Activated CD8-positive, alpha-beta memory T cell treated with anti-CD3 and anti-CD28 coated beads for 4 hours (primary cell): ENCODE measurements around the gene DGKB.

Experiments
- DNase-seq, 2 donors: peaks; one replicate each; pipeline ENCODE4 v3.0.0-alpha.2; 2020; ENCODE audit warnings: low read depth in 2 of 2

Gene DGKB

DNA sequence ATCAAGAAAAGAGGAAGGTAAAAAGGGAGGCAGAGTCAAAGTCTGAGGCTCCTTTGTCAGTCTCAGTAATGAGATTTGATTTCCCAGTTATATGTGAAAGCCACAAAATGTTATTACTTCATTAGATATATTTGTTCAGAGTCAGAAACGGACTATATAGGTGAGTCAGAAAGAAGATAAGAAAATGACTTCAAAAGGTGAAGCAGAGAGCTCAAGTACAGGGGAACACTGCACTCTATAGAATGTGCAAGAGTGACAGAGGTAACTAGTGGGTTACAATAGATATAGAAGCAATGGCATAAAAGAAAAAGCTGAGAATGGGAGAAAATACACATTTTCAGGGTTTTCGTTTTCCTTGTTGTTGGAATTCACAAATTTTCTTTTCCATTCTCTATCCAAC, 43.3 kb downstream of the DGKB start:
- no peak for DNase-seq

DNA sequence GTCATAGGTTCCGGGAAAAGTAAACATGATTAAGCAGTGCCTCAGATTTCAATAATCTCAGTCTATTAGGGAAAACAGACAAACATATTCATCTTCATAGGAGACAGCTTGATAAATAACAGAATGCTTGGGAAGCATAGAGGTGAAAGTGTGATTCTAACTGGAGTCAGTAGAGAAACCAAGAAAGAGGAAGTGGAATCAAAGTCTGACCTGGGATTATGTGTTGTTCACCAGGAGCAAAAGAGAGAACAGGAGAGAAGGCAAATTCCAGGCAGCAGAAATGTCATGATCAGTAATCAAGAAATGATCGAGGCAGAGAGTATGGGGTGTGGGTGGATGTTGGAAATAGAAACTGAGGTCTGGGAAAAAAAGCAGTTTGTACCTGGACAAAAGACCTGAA, 43.7 kb downstream of the DGKB start:
- DNase-seq, result no peak

DNA sequence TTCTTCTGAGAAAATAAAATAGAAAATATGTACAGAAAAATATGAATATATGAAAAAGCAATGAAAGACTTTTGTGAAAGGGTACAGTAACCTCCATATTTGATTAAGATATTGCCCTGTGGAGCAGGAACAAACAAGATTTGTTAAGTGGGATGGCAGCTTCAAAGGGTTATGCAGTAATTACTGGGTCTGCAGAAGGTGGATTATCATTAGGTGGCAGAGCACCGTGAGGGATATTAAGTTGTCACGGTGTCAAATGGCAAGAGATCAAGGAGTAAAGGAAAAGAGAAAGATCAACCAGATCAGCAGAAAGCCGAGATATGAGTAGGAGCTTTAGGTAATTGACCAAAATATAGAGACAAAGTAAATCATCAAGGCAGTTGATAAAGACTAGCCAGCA, 44.1 kb downstream of the DGKB start:
- no peak for DNase-seq

DNA sequence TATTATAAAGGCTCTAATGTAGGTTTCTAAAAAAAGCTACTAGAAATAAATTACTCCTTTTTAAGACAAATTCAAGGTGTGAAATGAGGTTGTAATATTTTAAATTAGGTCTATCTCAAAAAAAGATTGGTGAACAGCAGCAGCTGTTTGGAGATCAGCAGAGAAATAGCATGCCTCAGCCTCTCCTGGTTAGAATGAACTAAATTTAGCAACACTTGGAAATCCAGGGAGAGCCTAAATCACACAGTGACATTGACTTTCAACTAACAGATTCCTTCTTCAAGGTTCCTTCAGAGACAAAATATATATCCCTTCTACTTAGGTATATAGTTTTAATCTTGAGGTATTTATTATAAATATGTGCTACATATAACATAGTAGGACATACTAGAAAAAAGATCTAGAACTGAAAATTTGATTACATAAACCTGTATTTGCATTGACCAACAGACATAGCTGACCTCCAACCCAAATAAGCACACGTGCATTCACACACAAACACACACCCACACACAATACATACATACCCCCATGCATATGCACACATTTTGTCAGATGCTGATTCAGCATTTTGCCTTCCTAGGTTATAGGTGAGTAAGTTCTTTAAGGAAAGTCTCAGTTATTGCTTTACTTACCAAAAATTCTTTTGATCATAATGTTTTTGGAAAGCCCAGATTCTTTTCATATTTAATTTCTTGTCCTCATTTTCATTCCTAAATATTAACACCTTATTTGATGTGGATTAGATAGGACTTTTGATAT, 47.3 kb downstream of the DGKB start:
- no peak for DNase-seq

DNA sequence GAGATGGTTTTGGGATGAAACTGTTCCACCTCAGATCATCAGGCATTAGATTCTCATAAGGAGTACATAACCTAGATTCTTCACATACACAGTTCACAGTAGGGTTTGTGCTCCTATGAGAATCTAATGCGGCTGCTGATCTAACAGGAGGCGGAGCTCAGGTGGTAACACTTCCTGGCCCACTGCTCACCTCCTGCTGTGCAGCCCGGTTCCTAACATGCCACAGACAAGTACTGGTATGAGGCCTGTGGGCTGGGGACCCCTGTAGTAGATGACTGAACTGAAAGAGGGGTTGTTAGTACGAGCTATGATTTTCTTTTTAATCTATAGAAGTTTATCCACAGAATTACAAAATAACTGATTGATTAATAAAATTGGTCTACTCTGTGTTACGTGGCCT, 48.1 kb downstream of the DGKB start:
- no peak for DNase-seq

- DNase-seq, result no peak
These were observed 50.9 kb downstream of the DGKB start for GRCh38 chr7:14851610-14852009.

GRCh38 chr7:14850039-14850438, 52.5 kb downstream of the DGKB start:
- DNase-seq, result no peak

- DNase-seq, result no peak
These were observed 56.1 kb downstream of the DGKB start for GRCh38 chr7:14846405-14846804.

- DNase-seq, result no peak
These were observed 58.8 kb downstream of the DGKB start for GRCh38 chr7:14843755-14844154.

DNA sequence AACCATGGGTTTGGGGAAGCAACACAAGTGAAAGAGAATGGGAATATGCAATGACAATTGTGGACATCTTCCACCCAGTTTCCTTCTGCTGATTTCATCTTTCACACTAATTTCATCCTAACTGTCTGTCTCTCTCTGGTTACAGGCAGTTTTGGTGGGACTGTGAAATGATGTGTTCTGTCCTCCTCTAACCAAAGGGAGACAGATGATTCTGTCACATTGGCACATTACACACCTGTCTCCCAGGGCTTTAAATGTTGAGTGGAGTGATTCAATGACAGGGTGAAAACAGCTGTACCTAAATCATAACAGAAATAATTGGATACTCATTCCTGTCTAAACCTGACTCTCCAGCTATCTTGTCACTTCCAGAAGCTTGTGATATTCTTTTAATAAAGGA, 60.0 kb downstream of the DGKB start:
- DNase-seq, result no peak

DNA sequence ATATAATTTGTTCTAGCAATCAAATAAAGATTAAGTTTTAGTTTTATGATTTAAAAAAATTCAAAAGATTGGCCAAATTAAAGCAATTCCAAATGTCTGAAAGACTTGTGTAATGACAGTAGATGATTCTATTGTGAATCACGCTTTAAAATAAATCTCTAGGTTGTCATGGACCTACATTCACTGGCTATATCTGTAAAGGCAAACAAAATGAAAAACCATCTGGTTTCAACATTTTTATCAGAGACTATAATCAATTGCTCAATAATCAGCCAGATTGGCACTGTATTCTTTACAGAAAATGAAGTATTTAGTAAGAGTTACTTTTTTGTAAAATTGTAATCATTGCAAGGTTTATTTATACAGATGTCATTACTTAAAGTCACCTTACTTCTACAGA, 60.7 kb downstream of the DGKB start:
- no peak for DNase-seq

- DNase-seq, result no peak
These were observed 61.5 kb downstream of the DGKB start for GRCh38 chr7:14841086-14841485.

DNA sequence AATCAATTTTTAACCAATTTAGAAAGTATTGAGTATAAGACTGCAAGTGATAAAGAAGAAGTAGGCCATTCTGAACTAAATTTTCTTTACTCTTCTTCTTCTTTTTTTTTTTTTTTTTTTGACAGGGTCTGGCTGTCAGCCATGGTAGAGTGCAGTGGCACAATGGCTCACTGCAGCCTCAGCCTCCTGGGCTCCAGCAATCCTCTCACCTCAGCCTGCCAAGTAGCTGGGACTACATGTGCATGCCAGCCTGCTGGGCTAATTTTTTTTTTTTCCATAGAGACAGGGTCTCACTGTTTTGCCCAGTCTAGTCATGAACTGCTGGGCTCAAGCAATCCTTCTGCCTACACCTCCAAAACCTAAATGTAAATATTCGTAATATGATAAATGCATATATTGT, 63.2 kb downstream of the DGKB start:
- DNase-seq, result no peak

- DNase-seq, result no peak
These were observed 65.3 kb downstream of the DGKB start for GRCh38 chr7:14837216-14837615.

DNA sequence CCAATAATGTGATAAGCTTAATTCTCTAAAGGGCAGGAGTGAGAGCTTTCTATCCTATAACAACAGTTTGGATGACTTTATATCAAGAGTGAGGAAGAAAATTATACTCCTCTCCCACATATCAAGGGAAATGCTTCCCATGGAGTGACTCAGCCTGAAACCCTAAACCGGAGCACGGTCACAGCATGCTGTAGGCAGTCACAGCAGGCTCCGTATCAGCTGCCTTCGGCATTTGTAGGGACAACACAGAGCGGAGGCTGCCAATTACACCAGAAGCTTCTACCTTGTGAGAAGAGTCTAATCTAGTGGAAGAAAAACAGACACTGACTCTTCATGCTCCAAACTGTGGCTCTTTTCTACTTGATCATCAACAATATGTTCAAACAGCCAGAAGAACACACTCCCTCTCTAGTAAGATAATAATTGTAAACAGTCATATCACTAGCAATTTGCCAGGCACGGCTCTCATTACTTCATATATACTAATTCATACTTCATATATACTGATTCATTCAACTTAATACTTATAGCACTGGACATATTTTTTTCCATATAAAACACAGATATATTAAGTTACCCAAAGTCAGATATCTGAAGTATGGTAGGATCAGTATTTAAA, 65.9 kb downstream of the DGKB start:
- no peak for DNase-seq

- DNase-seq, result no peak
These were observed 66.5 kb downstream of the DGKB start for GRCh38 chr7:14836006-14836405.

GRCh38 chr7:14835384-14835783, 67.2 kb downstream of the DGKB start:
- DNase-seq, result no peak

GRCh38 chr7:14834883-14835282, 67.7 kb downstream of the DGKB start:
- DNase-seq, result no peak

GRCh38 chr7:14834456-14834855, 68.1 kb downstream of the DGKB start:
- DNase-seq, result no peak

GRCh38 chr7:14833707-14834106, 68.8 kb downstream of the DGKB start:
- DNase-seq, result no peak

DNA sequence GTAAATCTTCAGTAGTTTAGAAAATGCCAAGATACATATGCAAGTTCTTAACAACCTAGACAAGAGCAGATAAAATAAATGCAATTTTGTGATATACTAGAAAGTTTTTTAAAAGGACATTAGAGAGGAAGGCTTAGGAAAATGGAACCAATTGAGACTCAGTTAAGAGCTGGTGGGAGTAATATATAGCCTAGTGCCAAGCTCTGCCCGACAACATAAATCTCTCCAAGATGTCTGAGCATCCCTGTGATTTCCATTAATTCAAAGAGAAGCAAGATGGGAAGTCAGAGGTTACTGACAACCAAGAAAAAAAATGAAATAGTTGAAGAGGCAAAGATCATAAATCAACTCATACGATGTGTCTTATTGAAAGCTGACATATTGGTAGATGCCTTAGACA, 74.5 kb downstream of the DGKB start:
- DNase-seq, result no peak

DNA sequence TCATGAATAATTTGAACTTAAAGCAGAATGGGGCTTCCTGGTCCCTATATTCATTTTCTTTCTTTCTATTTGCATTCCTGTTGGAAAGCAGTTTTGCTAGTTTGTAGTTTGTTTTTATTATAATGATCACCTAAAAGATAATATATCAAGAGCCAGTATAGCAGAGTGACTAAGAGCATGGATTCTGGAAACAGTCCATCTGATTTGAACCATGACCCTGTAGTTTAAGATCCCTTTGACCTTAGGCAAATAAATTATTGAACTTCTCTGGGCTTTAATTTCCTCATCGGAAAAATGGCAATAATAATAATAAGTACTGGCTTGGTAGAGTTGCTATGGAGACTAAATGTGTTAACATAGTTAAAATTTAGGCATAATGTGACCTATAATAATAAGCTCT, 76.1 kb downstream of the DGKB start:
- DNase-seq, result no peak

GRCh38 chr7:14825912-14826311, 76.6 kb downstream of the DGKB start:
- DNase-seq, result no peak

DNA sequence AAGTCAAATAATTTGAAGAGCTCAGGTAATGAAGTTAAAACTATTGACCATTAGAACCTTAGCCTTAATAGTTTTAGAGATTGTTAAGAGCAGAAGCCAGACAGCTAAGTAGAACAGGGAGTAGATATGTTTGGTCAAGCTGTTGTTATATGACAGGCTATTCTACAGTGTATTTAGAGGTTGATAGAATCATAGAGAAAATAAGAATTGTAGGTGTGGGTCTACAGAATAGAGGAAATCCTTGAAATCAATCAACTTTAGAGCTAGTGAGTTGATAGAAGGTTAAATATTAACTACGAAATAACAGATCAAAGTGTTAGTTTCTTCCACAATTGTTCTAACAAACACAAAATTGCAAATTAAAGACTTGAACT, 80.1 kb downstream of the DGKB start:
- no peak for DNase-seq
